ENCODE results near the gene USP32.
"Not testable (repeated sequence)": the region's sequence is repeated elsewhere in the genome, so short reads cannot be mapped to it uniquely, and the experiment has no call there.

Gene USP32

DNA sequence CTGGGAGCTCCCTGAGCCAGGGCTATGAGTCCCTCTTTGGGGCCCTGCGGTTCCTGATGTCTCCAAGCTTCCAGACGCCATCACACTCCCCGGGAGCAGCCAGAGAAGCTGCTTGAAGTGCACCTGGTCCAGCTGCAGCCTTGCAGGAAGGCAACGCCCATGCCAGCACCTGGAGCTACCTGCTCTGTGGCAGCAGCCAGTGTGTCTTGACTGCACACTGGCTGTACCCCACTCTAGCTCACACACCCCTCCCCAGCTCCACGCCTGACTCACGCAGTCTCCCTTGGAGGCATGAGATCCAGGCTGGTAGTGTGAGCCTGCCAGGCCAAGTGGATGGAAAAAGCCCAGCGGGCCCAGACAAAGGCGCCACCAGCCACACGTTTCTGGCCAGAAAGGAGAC, 63.3 kb downstream of the USP32 start:
- no peak for DNase-seq

DNA sequence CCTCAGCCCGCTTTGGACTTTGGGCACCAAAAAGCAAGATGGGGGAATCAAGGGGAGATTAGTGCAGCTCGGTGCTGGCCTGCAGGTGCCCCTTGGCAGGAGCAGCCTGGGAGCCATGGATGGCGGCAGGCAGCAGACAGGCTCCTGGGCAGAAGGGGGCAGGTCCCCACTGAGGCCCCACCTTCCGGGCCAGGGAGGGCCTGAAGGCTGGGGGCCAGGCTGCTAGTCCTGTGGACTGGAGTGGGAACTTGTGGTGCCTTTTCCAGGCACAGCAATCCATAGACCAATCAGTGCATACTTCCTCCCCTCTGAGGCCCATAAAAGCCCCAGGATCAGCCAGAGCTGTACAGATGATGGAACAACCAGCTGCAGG, 64.0 kb downstream of the USP32 start:
- DNase-seq = no peak

DNA sequence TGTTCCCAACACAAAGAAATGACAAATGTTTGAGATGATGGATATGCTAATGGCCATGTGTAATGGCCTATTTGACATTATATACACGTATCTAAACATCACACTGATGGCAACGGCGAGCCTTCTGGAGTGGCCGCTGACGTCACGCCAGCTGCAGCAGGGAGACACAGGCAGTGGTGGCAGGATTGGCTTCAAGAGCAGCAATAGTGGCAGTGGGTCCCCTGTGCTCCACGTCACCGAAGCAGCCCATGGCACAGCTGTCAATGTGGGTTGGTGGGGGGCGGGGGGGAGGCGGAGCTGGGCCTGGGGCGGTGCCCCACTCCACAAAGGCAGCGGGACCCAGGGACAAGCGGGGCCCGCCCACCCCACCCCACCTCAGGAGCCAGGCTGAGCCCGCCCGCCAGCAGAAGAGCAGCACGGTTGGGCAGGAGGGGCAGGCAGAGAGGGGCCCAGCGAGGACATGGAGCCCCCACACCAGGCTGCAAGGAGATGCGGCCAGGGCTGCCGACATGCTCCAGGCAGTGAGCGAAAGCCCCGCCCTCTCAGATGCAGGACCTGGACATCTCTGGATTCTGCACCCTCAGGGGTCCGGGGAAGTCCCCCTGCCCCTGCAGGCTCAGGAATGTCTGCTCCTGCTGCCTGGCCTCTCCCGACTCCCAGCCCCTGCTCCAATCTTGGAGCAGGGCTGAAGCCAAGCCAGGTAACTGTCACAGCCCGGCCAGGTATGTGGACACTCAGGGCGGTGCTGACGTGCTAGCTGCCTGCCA, 64.6 kb downstream of the USP32 start:
- DNase-seq = no peak

DNA sequence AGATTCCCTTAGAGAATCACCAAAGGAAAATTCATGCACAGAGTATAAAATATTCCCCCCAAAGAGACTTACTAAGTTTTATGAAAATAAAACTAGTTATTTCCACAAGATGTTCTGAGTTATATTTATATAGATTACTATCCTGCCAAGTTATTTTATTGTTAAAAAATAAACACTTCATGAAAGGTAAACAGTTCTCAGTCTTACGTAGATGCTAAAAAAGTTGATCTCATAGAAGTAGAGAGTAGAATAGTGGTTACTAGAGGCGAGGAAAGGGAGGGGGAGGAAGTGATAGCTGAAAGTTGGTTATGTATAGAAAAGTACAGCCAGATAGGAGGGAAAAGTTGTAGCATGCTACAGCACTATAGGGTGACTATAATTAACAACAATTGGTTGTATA, 65.2 kb downstream of the USP32 start:
- DNase-seq = no peak

DNA sequence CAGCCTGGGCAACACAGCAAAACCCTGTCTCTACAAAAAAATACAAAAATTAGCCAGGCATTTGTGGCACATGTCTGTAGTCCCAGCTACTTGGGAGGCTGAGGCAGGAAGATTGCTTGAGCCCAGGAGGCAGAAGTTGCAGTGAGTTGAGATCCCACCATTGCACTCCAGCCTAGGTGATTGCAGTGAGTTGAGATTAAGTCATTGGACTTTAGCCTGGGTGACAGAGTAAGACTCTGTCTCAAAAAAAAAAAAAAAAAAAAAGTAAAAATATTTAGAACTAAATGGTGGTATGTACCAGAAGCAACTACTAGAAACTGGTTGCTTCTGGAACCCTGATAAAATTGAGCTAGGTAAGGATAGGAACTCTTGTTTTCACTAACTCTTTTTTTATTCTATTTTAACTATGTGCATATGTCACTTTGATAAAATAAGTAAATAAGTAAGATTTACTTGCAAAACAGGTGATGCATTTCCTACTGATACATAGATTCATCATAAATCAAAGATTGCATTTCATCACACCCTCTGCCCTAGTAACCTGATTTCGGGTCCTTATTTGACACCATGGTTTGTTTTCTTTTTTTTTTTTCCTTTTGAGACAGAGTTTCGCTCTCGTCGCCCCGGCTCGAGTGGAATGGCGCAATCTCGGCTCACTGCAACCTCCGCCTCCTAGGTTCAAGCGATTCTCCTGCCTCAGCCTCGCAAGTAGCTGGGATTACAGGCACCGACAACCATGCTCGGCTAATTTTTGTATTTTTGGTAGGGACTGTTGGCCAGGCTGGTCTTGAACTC, 66.0 kb downstream of the USP32 start:
- DNase-seq = no peak

DNA sequence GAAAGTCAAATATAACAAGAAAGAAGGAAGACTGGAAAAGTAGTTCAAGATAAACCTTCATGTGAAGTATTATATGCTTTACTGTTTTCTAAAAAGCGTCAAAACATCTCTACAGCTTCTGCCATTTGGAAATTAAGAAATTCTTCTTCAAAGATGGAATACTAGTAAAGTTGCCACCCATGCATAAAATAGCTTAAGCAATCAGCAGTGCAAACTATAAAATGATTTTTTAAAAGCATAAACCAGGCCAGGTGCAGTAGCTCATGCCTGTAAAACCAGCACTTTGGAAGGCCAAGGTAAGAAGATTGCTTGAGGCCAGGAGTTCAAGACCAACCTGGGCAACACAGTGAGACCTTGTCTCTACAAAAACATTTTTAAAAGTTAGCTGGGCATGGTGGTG, 68.2 kb downstream of the USP32 start:
- no peak for DNase-seq

DNA sequence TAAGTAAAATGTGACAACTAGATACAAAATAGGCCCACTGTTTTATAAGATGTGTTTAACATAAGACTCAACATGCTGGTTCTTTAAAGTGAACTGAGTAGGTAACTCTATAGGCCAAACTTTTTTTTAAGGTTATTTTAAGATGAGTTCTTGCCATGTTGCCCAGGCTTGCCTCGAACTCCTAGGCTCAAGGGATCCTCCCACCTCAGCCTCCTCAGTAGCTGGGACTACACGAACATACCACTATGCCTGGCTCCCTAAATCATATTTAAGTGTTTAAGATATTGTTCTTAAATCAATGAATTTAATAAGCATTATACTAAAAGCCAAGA, 69.9 kb downstream of the USP32 start:
- DNase-seq = no peak

DNA sequence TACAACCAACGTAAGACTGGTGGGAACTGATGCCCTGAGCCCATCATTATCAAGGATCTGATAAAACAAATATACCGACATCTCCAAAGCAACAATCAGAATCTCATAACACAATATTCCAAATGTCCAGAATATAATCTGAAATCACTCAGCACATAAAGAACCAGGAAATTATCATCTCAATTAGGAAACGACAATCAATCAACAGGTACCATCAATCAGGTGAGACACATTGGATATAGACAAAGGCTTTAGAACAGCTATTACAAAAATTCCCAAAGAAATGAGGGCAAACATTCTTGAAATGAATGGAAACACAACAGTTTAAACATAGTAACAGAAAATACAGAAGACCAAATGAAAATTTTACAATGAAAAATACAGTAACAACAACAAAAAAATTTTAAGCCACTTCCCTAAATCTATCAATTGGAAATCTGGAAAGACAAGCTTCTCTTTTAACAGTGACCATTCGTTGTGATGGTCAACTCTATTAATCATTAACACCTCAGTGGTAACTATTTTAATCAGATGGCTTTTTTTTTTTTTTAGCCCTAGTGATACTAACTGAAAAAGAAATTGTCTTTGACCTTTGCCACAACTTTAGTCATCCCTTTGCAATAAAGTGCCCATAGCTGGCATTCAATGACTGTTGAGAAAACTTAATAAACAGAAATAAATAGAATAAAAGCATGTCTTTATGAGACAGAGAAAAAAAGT, 70.4 kb downstream of the USP32 start:
- DNase-seq = no peak

DNA sequence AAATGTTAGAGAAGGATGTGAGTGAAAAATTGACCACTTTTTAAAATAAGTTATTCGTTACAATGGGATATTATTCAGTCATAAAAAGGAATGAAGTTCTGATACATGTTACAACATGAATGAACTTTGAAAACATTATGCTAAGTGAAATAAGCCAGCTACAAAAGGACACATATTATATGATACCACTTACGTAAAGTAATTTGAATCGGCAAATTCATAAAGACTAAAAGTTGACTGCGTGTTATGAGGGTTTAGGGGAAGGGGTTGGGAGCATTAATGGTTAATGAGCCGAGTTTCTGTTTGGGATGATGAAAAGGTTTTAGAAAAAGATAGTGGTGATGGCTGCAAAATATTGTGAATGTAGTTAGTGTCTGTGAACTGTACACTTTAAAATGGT, 73.1 kb downstream of the USP32 start:
- no peak for DNase-seq

DNA sequence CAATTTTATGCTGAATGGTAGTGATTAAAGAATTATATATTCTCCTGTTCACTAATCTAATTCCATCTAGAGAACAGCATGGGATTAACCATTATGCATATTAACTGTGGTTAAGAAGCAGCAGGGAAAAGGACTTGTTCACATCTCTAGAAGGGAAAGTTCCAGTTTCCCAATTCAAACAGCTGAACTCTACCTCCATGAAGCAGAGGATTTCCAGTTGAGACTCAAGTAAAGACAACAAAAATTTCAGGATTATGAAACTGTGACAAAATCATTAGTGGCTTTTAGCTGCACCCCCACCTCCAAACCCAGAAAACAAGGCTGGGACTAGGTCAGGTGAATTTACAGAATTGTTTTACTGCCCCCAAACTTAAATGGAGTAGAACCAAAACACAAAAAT, 73.6 kb downstream of the USP32 start:
- no peak for DNase-seq

DNA sequence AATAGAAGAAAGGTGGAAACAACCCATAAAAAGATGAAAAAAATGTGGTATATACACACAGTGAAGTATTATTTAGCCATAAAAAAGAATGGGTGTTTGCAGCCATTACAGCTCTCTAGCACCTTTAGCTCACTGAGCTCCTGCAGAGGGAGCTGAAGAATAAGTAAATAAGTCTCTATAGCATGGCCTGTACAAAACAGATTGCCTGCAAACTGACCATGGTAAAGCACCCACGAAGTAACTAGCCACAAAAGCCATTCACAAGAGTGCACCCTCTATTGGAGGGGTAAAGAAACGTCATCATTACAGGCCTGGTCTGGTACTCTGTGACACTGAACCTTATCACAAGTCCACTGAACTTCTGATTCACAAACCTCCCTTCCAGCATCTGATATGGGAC, 76.3 kb downstream of the USP32 start:
- DNase-seq = no peak

DNA sequence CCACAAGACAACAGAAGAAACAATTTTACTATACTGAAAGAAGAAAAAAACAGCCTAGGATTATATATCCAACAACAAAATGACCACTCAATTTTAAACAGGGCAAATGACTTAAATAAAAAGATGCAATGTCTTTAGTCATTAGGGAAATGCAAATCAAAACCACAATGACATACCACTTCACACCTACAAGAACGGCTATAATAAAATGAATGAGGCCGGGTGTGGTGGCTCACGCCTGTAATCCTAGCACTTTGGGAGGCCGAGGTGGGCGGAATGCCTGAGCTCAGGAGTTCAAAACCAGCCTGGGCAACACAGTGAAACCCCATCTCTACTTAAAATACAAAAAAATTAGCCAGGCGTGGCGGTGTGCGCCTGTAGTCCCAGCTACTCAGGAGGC, 77.0 kb downstream of the USP32 start:
- DNase-seq = not testable (repeated sequence)

DNA sequence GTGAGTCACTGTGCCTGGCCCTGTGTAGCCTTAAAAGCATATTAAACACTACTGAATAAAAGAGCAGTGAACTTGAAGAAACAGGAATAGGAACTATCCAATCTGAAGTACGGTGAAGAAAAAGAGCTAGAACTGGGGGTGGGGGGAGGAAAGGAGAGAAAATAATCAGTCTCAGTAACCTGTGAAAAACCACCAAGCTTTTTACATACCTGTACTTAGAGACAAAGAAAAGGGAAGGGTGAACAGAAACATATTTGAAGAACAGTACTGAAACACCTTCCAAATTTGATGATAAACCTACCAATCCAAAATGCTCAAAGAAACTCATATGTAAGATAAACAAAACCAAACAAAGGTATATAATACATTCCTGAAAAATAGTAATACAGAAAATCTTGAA, 77.5 kb downstream of the USP32 start:
- DNase-seq = no peak

DNA sequence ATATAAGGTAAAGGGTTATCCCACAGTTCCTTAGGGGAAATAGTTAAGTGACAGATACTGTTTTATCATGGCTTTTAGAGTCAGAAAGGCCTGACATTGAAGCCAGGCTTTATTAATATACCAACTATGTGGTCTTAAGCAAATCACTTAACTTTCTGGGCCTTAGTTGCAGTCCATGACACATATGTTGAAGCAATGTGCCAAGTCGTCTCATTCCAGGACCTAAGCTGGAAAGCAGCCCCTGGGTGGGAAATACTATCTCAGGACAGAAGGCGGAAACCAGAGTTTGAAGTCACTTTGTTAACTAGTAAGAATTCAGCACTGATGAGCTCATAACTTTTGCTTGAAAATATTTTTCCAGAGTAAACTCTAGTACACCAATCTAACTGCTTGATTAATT, 80.0 kb downstream of the USP32 start:
- DNase-seq = no peak

DNA sequence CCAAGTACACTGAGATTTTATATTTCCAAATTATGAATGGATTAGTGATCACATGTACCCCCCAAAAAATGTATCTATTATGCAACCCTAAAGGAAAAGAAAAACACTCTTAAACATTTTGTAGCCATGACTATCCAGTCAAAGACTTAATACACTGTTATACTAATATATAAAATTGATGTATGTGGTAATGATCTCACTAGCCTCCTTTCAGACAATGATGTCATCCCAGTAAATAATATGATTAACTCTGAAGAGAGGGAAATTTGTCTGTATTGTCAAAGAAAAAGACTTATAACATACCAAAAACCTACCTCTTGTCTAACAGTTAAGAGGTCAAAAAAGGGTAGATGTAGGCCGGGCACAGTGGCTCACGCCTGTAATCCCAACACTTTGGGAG, 80.7 kb downstream of the USP32 start:
- no peak for DNase-seq

DNA sequence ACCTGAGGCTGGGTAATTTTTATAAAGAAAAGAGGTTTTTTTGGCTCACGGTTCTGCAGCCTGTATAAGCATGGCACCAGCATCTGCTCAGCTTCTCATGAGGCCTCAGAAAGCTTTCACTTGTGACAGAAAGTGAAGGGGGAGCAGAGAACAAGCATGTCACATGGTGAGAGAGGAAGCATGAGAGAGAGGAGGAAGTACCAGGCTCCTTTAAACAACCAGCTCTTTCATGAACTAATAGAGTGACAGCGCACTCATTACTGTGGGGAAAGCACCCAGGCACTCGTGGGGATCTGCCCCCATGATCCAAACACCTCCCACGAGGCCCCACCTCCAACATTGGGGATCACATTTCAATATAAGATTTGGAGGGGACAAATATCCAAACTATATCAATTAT, 86.8 kb downstream of the USP32 start:
- no peak for DNase-seq

DNA sequence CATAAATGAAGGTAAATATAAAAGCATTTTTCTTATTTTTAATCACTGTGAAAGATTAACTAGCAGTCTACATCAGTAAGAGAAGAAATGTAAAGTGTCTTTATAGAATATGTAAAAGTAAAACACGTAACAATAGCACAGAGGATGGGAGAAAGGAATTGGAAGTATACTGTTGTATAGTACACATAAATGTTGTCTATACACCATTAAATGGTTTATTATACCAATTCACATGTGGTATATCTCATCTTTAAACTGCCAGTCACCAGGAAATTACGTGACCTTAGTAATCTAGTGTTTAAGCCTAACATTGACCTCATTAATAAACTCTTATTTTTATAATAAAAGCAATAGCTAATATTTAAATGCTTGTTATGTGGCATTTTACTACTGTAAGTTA, 87.4 kb downstream of the USP32 start:
- no peak for DNase-seq

DNA sequence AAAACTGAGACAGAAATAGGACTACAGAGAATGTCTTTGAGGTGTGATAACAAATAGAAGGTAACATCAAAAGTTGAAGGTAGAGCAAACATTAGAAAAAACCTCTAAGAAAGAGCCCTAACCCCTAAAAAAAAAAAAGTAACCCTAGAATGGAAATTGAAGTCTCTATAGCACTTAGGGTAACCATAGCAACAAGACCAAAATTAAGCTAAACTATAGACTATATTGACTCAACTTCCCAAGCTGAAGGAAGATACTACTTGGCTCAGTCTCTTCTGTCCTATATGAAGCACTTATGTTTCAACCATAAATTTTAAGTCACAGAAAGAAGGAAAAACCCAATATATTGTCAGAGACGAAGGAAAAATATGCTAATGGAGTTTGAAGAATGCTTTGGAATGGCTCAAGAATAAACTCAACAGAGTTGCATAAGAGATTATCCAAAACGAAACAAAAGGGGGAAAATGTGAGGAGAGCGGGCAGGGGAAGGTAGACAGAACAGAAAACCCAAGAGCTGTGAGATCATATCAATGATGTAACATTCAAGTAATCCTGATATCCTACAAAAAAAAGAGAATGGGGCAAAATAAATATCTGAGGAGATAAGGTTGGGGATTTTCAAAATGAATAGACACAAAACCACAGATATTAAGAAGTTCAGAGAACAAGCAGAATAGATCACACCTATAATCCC, 88.4 kb downstream of the USP32 start:
- no peak for DNase-seq

DNA sequence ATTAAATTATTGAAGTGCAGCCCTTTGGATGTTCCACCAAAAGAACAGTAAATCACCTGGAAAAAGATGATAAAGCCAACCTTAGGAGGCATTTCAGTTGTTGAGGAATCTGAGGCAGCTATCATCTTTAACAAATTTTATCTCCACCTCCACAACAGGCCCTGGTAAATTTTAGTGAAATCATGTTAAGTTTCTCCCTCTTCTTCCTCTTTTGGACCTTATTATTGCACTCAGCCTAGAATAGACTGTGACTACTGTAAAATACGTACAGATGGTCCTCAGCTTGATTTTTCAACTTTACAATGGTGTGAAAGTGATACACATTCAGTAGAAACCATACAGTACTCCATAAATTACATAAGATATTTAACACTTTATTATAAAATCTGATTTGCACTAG, 90.3 kb downstream of the USP32 start:
- no peak for DNase-seq

DNA sequence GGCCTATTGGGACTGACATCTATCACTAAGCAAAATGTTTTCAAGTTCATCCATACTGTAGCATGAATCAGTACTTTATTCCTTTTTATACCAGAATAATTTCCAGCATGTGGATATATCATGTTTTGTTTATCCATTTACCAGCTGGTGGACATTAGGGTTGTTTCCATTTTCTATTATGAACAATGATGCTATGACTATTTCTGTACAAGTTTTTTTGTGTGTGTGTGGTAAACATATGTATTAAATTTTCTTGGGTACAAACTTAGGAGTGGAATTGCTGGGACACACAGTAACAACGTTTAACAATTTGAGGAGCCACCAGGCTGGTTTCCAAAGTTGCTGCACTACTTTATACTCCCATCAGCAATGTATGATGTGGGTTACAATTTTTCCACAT, 91.0 kb downstream of the USP32 start:
- no peak for DNase-seq

DNA sequence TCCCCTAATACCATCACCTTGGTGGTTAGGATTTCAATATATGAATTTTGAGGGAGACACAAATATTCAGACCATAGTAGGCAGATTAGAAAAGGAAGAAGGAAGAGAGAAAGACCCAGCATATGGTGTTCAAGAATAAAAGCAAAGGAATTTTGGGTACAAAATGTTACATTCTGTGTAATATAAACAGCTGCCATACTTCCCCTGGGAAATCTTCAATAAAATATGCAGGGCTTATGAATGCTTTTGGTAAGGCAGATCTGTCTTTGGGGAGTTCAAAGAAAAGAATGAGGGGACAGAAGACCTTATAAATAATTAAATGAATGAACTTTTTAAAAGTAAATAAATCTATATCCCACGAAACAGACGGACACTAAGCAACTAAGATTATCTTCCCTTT, 91.9 kb downstream of the USP32 start:
- DNase-seq = no peak

DNA sequence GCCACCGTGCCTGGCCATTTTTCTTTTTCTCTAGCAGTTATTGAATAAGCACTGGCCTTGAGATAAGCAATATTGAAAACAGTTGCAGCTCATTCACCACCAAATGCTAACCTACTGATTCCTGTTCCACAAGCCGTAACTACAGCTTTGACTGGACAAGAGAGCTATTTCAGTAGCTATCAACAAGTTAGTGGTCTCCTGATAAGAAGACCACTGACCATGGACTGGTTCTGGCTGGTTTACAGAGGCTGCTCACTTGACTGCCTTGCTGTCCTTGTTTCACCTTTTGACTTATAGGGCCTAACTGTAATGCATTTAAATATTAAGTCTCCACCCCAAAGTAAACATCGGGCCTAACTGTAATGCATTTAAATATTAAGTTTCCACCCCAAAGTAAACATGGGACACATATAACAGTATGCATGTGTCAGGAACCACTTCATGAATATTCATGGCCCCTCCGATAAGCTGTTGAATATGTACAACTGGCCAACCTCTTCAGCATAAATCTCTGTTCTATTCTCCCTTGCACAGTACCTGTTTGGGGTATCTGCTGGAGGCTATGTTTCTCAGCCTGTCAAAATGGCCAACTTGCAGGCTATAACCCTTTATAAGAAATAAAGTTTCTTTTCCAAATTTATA, 94.1 kb downstream of the USP32 start:
- DNase-seq = no peak

DNA sequence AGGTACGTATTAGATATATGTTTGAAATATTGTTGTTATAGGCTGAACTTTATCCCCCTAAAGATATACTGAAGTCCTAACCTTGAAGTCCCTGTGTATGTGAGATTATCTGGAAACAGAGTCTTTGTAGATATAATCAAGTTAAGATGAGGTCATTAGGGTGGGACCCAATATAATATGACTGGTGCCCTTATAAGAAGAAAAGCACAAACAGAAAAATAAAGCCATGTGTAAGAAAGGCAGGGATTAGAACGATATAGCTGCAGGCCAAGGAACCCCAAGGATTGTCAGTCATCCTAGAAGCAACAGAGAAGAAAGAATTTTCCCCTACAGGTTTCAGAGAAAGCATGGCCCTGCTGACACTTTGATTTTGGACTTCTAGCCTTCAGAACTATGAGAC, 95.8 kb downstream of the USP32 start:
- no peak for DNase-seq
